ENCODE measurements around the gene CWC25. TPM values are rescaled to one million over a fixed set of nuclear protein-coding genes. Genes with fewer than 3 reads are reported as not detected.

CWC25 gene
- total and polyA plus RNA-seq, 7 experiments from 2014 or later: 5.0 to 69.5 (median 48.8) TPM

- H3K4me1 ChIP-seq (ENCODE audit: control insufficient read depth in 2 of 2, insufficient read depth in 2 of 2, low read length in 2 of 2): peaks cover 31 to 53% of the 10 kb centered on the region in 2 donors
- peaks cover 8 to 9% of the 10 kb centered on the region in 2 donors for H3K27me3 ChIP-seq (ENCODE audit: control insufficient read depth in 2 of 2, insufficient read depth in 2 of 2, low read length in 2 of 2)
- ChIA-PET CTCF (interaction anchor here (1.0 to 1.4 kb wide), 3 partner anchors 76 to 164 kb away, joined by 3 to 6 read pairs (median 4); partner anchors contain the start of gene LASP1), POLR2A (interaction anchor here (0.6 to 2.0 kb wide), 19 partner anchors 9 to 1571 kb away, joined by 3 to 21 read pairs (median 5); partner anchors contain the start of genes CISD3, CWC25, LASP1 and MLLT6)
- H3K9me3 ChIP-seq (ENCODE audit: control insufficient read depth in 2 of 3, low read length in 3 of 3): no peaks in the 10 kb centered on the region
- intact Hi-C loops (cut with micrococcal nuclease): loop anchor here (1.0 to 10.0 kb wide), 15 partner anchors 18 to 483 kb away; partner anchors contain the start of genes CISD3 (in 2 of the 2), CWC25 (in 2 of the 2), PIP4K2B (in 2 of the 2) and RPL23 (in 2 of the 2)
- DNase-seq: peak; percentile 78 to 93 (median 89)
- peak; percentile 52 for ATAC-seq
- H3K36me3 Mint-ChIP-seq: peaks cover 4 to 17% (median 13%) of the 10 kb centered on the region in 5 donors
- peak overlapping the region; percentile 95 for H3K4me3 ChIP-seq (ENCODE audit: low read length)
- peak overlapping the region; percentile 91 to 99 (median 97) for H3K27ac Mint-ChIP-seq
- H3K4me3 Mint-ChIP-seq: peak overlapping the region; percentile 89 to 100 (median 98)
- peaks cover 0 to 12% (median 0%) of the 10 kb centered on the region in 11 donors for H3K9me3 Mint-ChIP-seq
- H3K36me3 ChIP-seq (ENCODE audit: control insufficient read depth in 2 of 3, insufficient read depth in 3 of 3, low read length in 3 of 3): peaks cover 0 to 23% (median 12%) of the 10 kb centered on the region in 3 experiments
- peaks cover 13 to 33% (median 21%) of the 10 kb centered on the region in 5 donors for H3K27me3 Mint-ChIP-seq
- peak overlapping the region; percentile 83 for H3K27ac ChIP-seq (ENCODE audit: low read depth, low read length)
- peaks cover 37 to 58% (median 46%) of the 10 kb centered on the region in 7 donors for H3K4me1 Mint-ChIP-seq
Measured at GRCh38 chr17:38751808-38752307, 73.3 kb downstream of the CWC25 start.

DNA sequence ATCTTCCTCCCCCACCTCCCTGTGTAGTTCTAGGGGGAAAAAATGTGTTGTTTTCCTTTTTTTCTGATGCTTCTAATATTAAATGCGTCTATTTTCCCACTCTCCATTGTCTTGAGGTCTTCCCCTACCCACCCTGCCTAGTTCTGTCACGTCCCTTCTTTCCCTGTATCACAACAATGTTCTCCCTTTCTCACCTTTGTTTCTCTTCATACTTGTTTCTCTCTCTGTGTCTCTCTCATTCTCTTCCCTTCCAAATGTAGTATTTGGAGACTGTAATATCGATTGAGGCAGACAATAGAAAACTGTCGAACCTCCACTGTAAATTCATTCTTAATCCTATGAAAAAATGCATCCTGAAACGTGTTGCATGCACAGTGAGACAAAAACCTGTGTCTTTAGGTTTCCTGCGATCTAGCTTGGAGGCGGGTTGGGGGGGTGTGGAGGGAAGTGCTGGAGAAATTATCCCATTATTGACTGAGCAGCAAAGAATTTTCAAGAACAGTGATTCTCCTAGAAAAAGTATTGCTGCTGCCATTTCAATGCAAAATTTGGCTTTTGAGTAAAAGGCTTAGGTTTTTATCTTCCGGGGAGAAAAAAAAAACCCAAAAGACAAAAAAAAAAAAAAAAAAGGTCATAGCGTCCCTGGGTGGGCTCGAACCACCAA, 73.8 kb downstream of the CWC25 start:
- ChIA-PET POLR2A (interaction anchor here (0.9 to 2.0 kb wide), 15 partner anchors 13 to 1571 kb away, joined by 3 to 21 read pairs (median 6); partner anchors contain the start of genes CISD3, LASP1, MLLT6 and RPL19), CTCF (interaction anchor here (0.8 to 1.4 kb wide), 3 partner anchors 23 to 164 kb away, joined by 3 to 6 read pairs (median 4); partner anchors contain the start of gene LASP1)
- Mint-ChIP-seq H3K4me3 (peak overlapping the region; percentile 89 to 100 (median 98)), H3K36me3 (peaks cover 4 to 17% (median 11%) of the 10 kb centered on the region in 5 donors), H3K27ac (peak overlapping the region; percentile 91 to 99 (median 97)), H3K9me3 (peaks cover 0 to 12% (median 0%) of the 10 kb centered on the region in 11 donors), H3K27me3 (peaks cover 19 to 39% (median 27%) of the 10 kb centered on the region in 5 donors), H3K4me1 (peaks cover 38 to 64% (median 49%) of the 10 kb centered on the region in 7 donors)
- H3K27ac ChIP-seq (ENCODE audit: low read depth, low read length): peak overlapping the region; percentile 83
- DNase-seq: no peak
- H3K9me3 ChIP-seq (ENCODE audit: control insufficient read depth in 2 of 3, low read length in 3 of 3): no peaks in the 10 kb centered on the region
- H3K36me3 ChIP-seq (ENCODE audit: control insufficient read depth in 2 of 3, insufficient read depth in 3 of 3, low read length in 3 of 3): peaks cover 0 to 18% (median 10%) of the 10 kb centered on the region in 3 experiments
- peak overlapping the region; percentile 95 for H3K4me3 ChIP-seq (ENCODE audit: low read length)
- H3K4me1 ChIP-seq (ENCODE audit: control insufficient read depth in 2 of 2, insufficient read depth in 2 of 2, low read length in 2 of 2): peaks cover 31 to 55% of the 10 kb centered on the region in 2 donors
- no peak for ATAC-seq
- H3K27me3 ChIP-seq (ENCODE audit: control insufficient read depth in 2 of 2, insufficient read depth in 2 of 2, low read length in 2 of 2): peaks cover 9 to 14% of the 10 kb centered on the region in 2 donors
- intact Hi-C loops (cut with micrococcal nuclease): loop anchor here in 1 of 2 donors (1.0 to 10.0 kb wide), 3 partner anchors 46 to 484 kb away; partner anchors contain the start of gene MLLT6

Small RNA genes within 50 kb of the gene (microRNA-seq; reads per million reads assigned to microRNA genes)
- gene MIR4727 (ENCODE audit: borderline microRNAs expressed): 1.6 reads per million

Other genes starting within 250 kb of the CWC25 start
- gene SRCIN1, start 219.4 kb downstream of the CWC25 start, total RNA-seq: under 1 TPM in 4 of 5 experiments, not detected in 1; 0.15 to 0.40 (median 0.23) TPM
- not detected for gene SRCIN1, start 219.4 kb downstream of the CWC25 start, polyA plus RNA-seq
- gene EPOP, start 150.4 kb downstream of the CWC25 start, total RNA-seq: 10 to 100 TPM in 1 of 5 experiments, under 1 TPM in 4; 0.19 to 13.4 (median 0.34) TPM
- not detected for gene EPOP, start 150.4 kb downstream of the CWC25 start, polyA plus RNA-seq
- 100 to 1,000 TPM; 287 to 533 (median 384) TPM for gene MLLT6, start 120.0 kb downstream of the CWC25 start, total RNA-seq
- 10 to 100 TPM; 10.2 to 11.7 TPM for gene MLLT6, start 120.0 kb downstream of the CWC25 start, polyA plus RNA-seq
- gene CISD3, start 95.0 kb downstream of the CWC25 start, total RNA-seq: 10 to 100 TPM in 3 of 5 experiments, 1 to 10 TPM in 2; 8.0 to 39.6 (median 12.9) TPM
- gene CISD3, start 95.0 kb downstream of the CWC25 start, polyA plus RNA-seq: 10 to 100 TPM; 33.0 to 39.0 TPM
- gene PCGF2, start 77.0 kb downstream of the CWC25 start, total RNA-seq: 1 to 10 TPM in 1 of 5 experiments, under 1 TPM in 1, not detected in 3; 0.34 to 2.7 TPM
- under 1 TPM in 1 of 2 donors, not detected in 1; 0.09 TPM for gene PCGF2, start 77.0 kb downstream of the CWC25 start, polyA plus RNA-seq
- 100 to 1,000 TPM in 2 of 5 experiments, 10 to 100 TPM in 3; 60.8 to 287 (median 92.1) TPM for gene PSMB3, start 72.6 kb downstream of the CWC25 start, total RNA-seq
- 100 to 1,000 TPM; 382 to 410 TPM for gene PSMB3, start 72.6 kb downstream of the CWC25 start, polyA plus RNA-seq
- gene PIP4K2B, start 25.8 kb downstream of the CWC25 start, total RNA-seq: 10 to 100 TPM; 32.4 to 67.9 (median 49.1) TPM
- 10 to 100 TPM; 17.5 to 18.6 TPM for gene PIP4K2B, start 25.8 kb downstream of the CWC25 start, polyA plus RNA-seq
- 1,000 to 10,000 TPM; 1,312 to 2,438 (median 1,877) TPM for gene RPL23, start 28.4 kb upstream of the CWC25 start, total RNA-seq
- 1,000 to 10,000 TPM; 1,326 to 1,996 TPM for gene RPL23, start 28.4 kb upstream of the CWC25 start, polyA plus RNA-seq
- 100 to 1,000 TPM in 4 of 5 experiments, 10 to 100 TPM in 1; 75.3 to 199 (median 113) TPM for gene LASP1, start 44.7 kb upstream of the CWC25 start, total RNA-seq
- gene LASP1, start 44.7 kb upstream of the CWC25 start, polyA plus RNA-seq: 10 to 100 TPM; 43.4 to 54.5 TPM
- gene FBXO47, start 142.1 kb upstream of the CWC25 start, total RNA-seq: not detected
- not detected for gene FBXO47, start 142.1 kb upstream of the CWC25 start, polyA plus RNA-seq

Measured in naive thymus-derived CD4-positive, alpha-beta T cell (primary cell).